ENCODE measurements around the gene IL12RB2. TPM values are rescaled to one million over a fixed set of nuclear protein-coding genes. Genes with fewer than 3 reads are reported as not detected.

The IL12RB2 gene
- total and polyA plus RNA-seq, 2 of the 13 experiments (the other 11 are each of a cell fraction or from before 2014, with no cell fraction given): not detected

- no peak overlapping the region for H2AFZ ChIP-seq (ENCODE audit: low read length)
- H4K20me1 ChIP-seq (ENCODE audit: insufficient read depth, low read length): no peaks in the 10 kb centered on the region
- H3K79me2 ChIP-seq (ENCODE audit: insufficient read depth, low read length): no peaks in the 10 kb centered on the region
- in situ Hi-C loops (cut with HindIII; ENCODE audit: extremely low pct_ligation_motif_present, low pct_unique_long_range_greater_than_20kb): no loop called here
- no peaks in the 10 kb centered on the region for H3K9me3 ChIP-seq (ENCODE audit: low read length)
- no peak for ATAC-seq
- CTCF ChIA-PET (ENCODE audit: low intra/inter-chr PET ratio, low total read pairs): no interaction called here
- POLR2A ChIA-PET: no interaction called here
- intact Hi-C loops (cut with micrococcal nuclease; ENCODE audit: unreplicated experiment): no loop called here
- no peak overlapping the region for H3K27ac ChIP-seq (ENCODE audit: extremely low read length, insufficient read depth, low read length)
- H3K9ac ChIP-seq (ENCODE audit: insufficient read depth, low read depth, low read length): no peak overlapping the region
- H3K27me3 ChIP-seq (ENCODE audit: control insufficient read depth in 1 of 2, insufficient read depth in 2 of 2, low read length in 2 of 2): peaks cover 0 to 4% of the 10 kb centered on the region in 2 experiments; a peak in 1 of 5 replicates
- TF ChIP-seq GFI1 (CRISPR knock-in tag; IDR thresholded peaks at IDR 0.05; ENCODE audit: borderline replicate concordance): no peak
- no peak for TF ChIP-seq TARDBP (CRISPR knock-in tag; IDR thresholded peaks at IDR 0.05)
- no peak for TF ChIP-seq ATF7 (IDR thresholded peaks at IDR 0.05)
- no peak for TF ChIP-seq ATF7 (CRISPR knock-in tag; IDR thresholded peaks at IDR 0.05)
- TF ChIP-seq ZNF431 (CRISPR knock-in tag; IDR thresholded peaks at IDR 0.05; ENCODE audit: borderline replicate concordance, low read depth): no peak
- no peak for TF ChIP-seq HNRNPH1 (optimal IDR thresholded peaks at IDR 0.05; ENCODE audit: low read depth, low read length)
- TF ChIP-seq ZNF597 (CRISPR knock-in tag; IDR thresholded peaks at IDR 0.05): no peak
- no peak for TF ChIP-seq SALL1 (CRISPR knock-in tag; IDR thresholded peaks at IDR 0.05)
- no peak for TF ChIP-seq NAIF1 (CRISPR knock-in tag; IDR thresholded peaks at IDR 0.05; ENCODE audit: borderline replicate concordance)
- TF ChIP-seq FOXP1 (IDR thresholded peaks at IDR 0.05): no peak
- no peak for TF ChIP-seq FOXP1 (CRISPR knock-in tag; IDR thresholded peaks at IDR 0.05)
- no peak for TF ChIP-seq SATB2 (CRISPR knock-in tag; IDR thresholded peaks at IDR 0.05)
- no peak for TF ChIP-seq SYNCRIP (IDR thresholded peaks at IDR 0.05; ENCODE audit: insufficient read depth, low read depth, low read length)
- TF ChIP-seq ZNF3 (CRISPR knock-in tag; IDR thresholded peaks at IDR 0.05): no peak
- no peaks in the 10 kb centered on the region for H3K4me1 ChIP-seq (ENCODE audit: insufficient read depth, low read length)
- 11% methylated on average over 1 of the region's 1 CpG for WGBS (ENCODE audit: low lambda C conversion rate)
- no TSS peak for BruUV-seq (replicated peaks)
- no peaks in the 10 kb centered on the region for H3K36me3 ChIP-seq (replicated peaks in 1 of 2; ENCODE audit: control insufficient read depth in 1 of 2, insufficient read depth in 2 of 2, low read length in 2 of 2)
- H3K4me3 ChIP-seq (replicated peaks in 1 of 3; ENCODE audit: insufficient read depth in 1 of 3, low read depth in 2 of 3, low read length in 3 of 3): no peak overlapping the region
- no peak for DNase-seq (ENCODE audit: low spot score)
- no peak for FAIRE-seq
- H3K4me2 ChIP-seq (ENCODE audit: low read depth, low read length): no peak overlapping the region
Observed at GRCh38 chr1:67322442-67322841, 14.8 kb downstream of the IL12RB2 start.
